SK-N-SH (cell line): ENCODE results near the gene RAB34. TPM values are rescaled to one million over a fixed set of nuclear protein-coding genes. Genes with fewer than 3 reads are reported as not detected.
A peak's percentile ranks its signal among the peaks of the same experiment; 100 is the strongest.

Experiments used
- CTCF ChIA-PET: fragments of 300-600, 350-600 bp; formaldehyde crosslinking; extraction: SDS; loops from one replicate; lab custom pipeline; 2021; lab: Yijun Ruan, JAX
- POLR2A ChIA-PET: fragments of 350-600 bp; sonication (Branson Sonifier 250); formaldehyde crosslinking; extraction: SDS; loops from one replicate; lab custom pipeline; 2020; ENCODE audit warnings: antibody characterized with exemption, inconsistent platforms; lab: Yijun Ruan, JAX
- DNase-seq: peaks from one replicate; pipeline ENCODE4 v3.0.0; 2012
- H2AFZ ChIP-seq: fragments of 200-600 bp; sonication (generic); 2 replicates; pipeline ENCODE4 v1.8.1; 2016; ENCODE audit warnings: antibody characterized with exemption, mild to moderate bottlenecking, low read depth
- H3F3A ChIP-seq: fragments of 200-600 bp; sonication (generic); replicated peaks from 2 replicates; pipeline ENCODE3; 2016; ENCODE audit warnings: antibody characterized with exemption, mild to moderate bottlenecking; ENCODE audit not compliant: insufficient read depth
- H3K27ac ChIP-seq, 2 experiments: fragments of 200-500 bp in 1 of 2; fragments of 200-600 bp in 1 of 2; sonication (Bioruptor generic) in 1 of 2; sonication (generic), shearing (Covaris generic) in 1 of 2; 2 replicates each; pipeline versions ENCODE4 v1.5.1 to v1.6.1; 2014 to 2016; ENCODE audit warnings: low read depth in 2 of 2, inconsistent platforms in 1 of 2, low read length in 1 of 2, mild to moderate bottlenecking in 1 of 2, mixed read lengths in 1 of 2
- H3K27me3 ChIP-seq: fragments of 200-600 bp; sonication (generic), shearing (Covaris generic); 2 replicates; pipeline ENCODE4 v1.6.1; 2016; ENCODE audit warnings: mixed run types; ENCODE audit not compliant: insufficient read depth
- H3K36me3 ChIP-seq, 2 experiments: fragments of 200-500 bp in 1 of 2; fragments of 200-600 bp in 1 of 2; sonication (Bioruptor generic) in 1 of 2; sonication (generic) in 1 of 2; replicated peaks in 1 of 2; 2 replicates each; pipeline versions ENCODE3 to v1.5.1; 2014 to 2016; ENCODE audit warnings: low read length in 1 of 2, mild to moderate bottlenecking in 1 of 2; ENCODE audit not compliant: insufficient read depth in 2 of 2, control insufficient read depth in 1 of 2
- H3K4me1 ChIP-seq, 2 experiments: fragments of 200-500 bp in 1 of 2; fragments of 200-600 bp in 1 of 2; sonication (Bioruptor generic) in 1 of 2; sonication (generic), shearing (Covaris generic) in 1 of 2; 2 replicates each; pipeline versions ENCODE4 v1.5.1 to v1.6.1; 2014 to 2016; ENCODE audit warnings: low read depth in 1 of 2, low read length in 1 of 2, mixed run types in 1 of 2; ENCODE audit not compliant: insufficient read depth in 2 of 2, control insufficient read depth in 1 of 2
- H3K4me2 ChIP-seq: fragments of 200-600 bp; sonication (generic), shearing (Covaris generic); 2 replicates; pipeline ENCODE4 v1.6.1; 2017; ENCODE audit warnings: mixed run types
- H3K4me3 ChIP-seq, 2 experiments: fragments of 200-500 bp in 1 of 2; fragments of 200-600 bp in 1 of 2; sonication (Bioruptor generic) in 1 of 2; sonication (generic), shearing (Covaris generic) in 1 of 2; 2 replicates each; pipeline versions ENCODE4 v1.5.1 to v1.8.1; 2014 to 2016; ENCODE audit warnings: low read depth in 2 of 2, inconsistent platforms in 1 of 2, low read length in 1 of 2, mild to moderate bottlenecking in 1 of 2, mixed read lengths in 1 of 2, moderate library complexity in 1 of 2
- H3K79me2 ChIP-seq: fragments of 200-600 bp; sonication (generic); 2 replicates; pipeline ENCODE4 v1.8.1; 2017; ENCODE audit warnings: mild to moderate bottlenecking; ENCODE audit not compliant: insufficient read depth
- H3K9ac ChIP-seq: fragments of 200-600 bp; sonication (generic); 2 replicates; pipeline ENCODE4 v1.6.1; 2017; ENCODE audit warnings: mixed run types
- H3K9me2 ChIP-seq: fragments of 200-600 bp; sonication (generic); 2 replicates; pipeline ENCODE4 v1.6.1; 2017; ENCODE audit warnings: mixed run types
- H3K9me3 ChIP-seq: fragments of 200-600 bp; sonication (generic); 2 replicates; pipeline ENCODE4 v1.6.1; 2017; ENCODE audit warnings: mixed run types, mild to moderate bottlenecking, moderate library complexity
- H4K20me1 ChIP-seq: fragments of 200-600 bp; sonication (generic); 2 replicates; pipeline ENCODE4 v1.6.1; 2017; ENCODE audit warnings: mild to moderate bottlenecking, mixed run types; ENCODE audit not compliant: insufficient read depth
- CHD2 ChIP-seq: fragments of 150-350 bp; IDR thresholded peaks from 2 replicates; pipeline ENCODE4 v1.6.1; 2018; ENCODE audit warnings: low read length; ENCODE audit not compliant: partially characterized antibody
- EZH2phosphoT487 ChIP-seq: fragments of 200-600 bp; sonication (generic); IDR thresholded peaks from 2 replicates; pipeline ENCODE4 v1.6.1; 2017; ENCODE audit warnings: low read depth, mixed run types, mild to moderate bottlenecking, antibody characterized with exemption, moderate library complexity, borderline replicate concordance
- FOSL2 ChIP-seq: IDR thresholded peaks from 2 replicates; pipeline ENCODE4 v1.4.0; 2012; ENCODE audit warnings: low read depth, mild to moderate bottlenecking, moderate library complexity, borderline replicate concordance
- GABPA ChIP-seq: IDR thresholded peaks from 2 replicates; pipeline ENCODE4 v1.4.0; 2012; ENCODE audit warnings: low read depth, mild to moderate bottlenecking
- GATA2 ChIP-seq: sonication (generic); formaldehyde crosslinking; IDR thresholded peaks from 2 replicates; pipeline ENCODE4 v1.5.0; 2020; ENCODE audit warnings: mild to moderate bottlenecking, missing genetic modification reagents
- IRF3 ChIP-seq: fragments of 150-350 bp; IDR thresholded peaks from 2 replicates; pipeline ENCODE4 v1.6.1; 2016; ENCODE audit warnings: mild to moderate bottlenecking, low read depth, low read length
- JUND ChIP-seq: IDR thresholded peaks from 2 replicates; pipeline ENCODE4 v1.4.0; 2012
- MEF2A ChIP-seq: IDR thresholded peaks from 2 replicates; pipeline ENCODE4 v1.4.0; 2012; ENCODE audit warnings: low read depth, borderline replicate concordance
- NFIC ChIP-seq: IDR thresholded peaks from 2 replicates; pipeline ENCODE4 v1.4.0; 2012; ENCODE audit warnings: borderline replicate concordance
- RCOR1 ChIP-seq: fragments of 150-350 bp; IDR thresholded peaks from 2 replicates; pipeline ENCODE4 v1.6.1; 2017; ENCODE audit warnings: antibody characterized with exemption, low read length
- REST ChIP-seq: IDR thresholded peaks from 2 replicates; pipeline ENCODE4 v1.6.1; 2012; ENCODE audit warnings: mild to moderate bottlenecking, low read depth, low read length, moderate library complexity
- RFX5 ChIP-seq: IDR thresholded peaks from 2 replicates; pipeline ENCODE4 v1.6.1; 2012; ENCODE audit warnings: mild to moderate bottlenecking, improper control_type of control experiment, low read length
- SIN3A ChIP-seq: IDR thresholded peaks from 2 replicates; pipeline ENCODE4 v1.6.1; 2012; ENCODE audit warnings: low read depth, mild to moderate bottlenecking, low read length, moderate library complexity, borderline replicate concordance
- TCF12 ChIP-seq: IDR thresholded peaks from 2 replicates; pipeline ENCODE4 v1.4.0; 2012
- TEAD4 ChIP-seq: IDR thresholded peaks from 2 replicates; pipeline ENCODE4 v1.4.0; 2012; ENCODE audit warnings: mild to moderate bottlenecking, borderline replicate concordance; ENCODE audit not compliant: insufficient read depth
- WGBS: methylation state at CpG from one replicate; pipeline ENCODE4 v1.1.6; 2017; ENCODE audit warnings: low lambda C conversion rate; 5-methylcytosine and 5-hydroxymethylcytosine counted together
- polyA plus RNA-seq, 3 experiments: library from polyadenylated mRNA; depleted of rRNA; stranded (reverse); fragments of >200 nt; gene quantifications; 2 replicates each; pipeline ENCODE4 v1.2.3, GENCODE V29; 2012
- TF ChIP-seq, protein P1 (sequence below): IDR thresholded peaks from 2 replicates; pipeline ENCODE4 v1.4.0; 2012; ENCODE audit warnings: low read depth
- TF ChIP-seq, protein P2 (sequence below): IDR thresholded peaks from 2 replicates; pipeline ENCODE4 v1.4.0; 2012; ENCODE audit warnings: low read depth, borderline replicate concordance

RAB34 gene
- polyA plus RNA-seq, 1 of the 3 experiments (the other 2 are of a cell fraction), result 0.18 TPM

GRCh38 chr17:28747801-28748750 is 30.4 kb upstream of the RAB34 start:
- Histone ChIP-seq H3K4me3 (no peak overlapping the region), H3K9ac (no peak overlapping the region), H4K20me1 (peaks cover 73% of the 10 kb centered on the region), H3K4me2 (no peak overlapping the region), H3F3A (peaks cover 31% of the 10 kb centered on the region), H3K4me1 (peaks cover 22 to 33% of the 10 kb centered on the region in 2 experiments; a peak in 3 of 4 replicates), H3K27ac (peak overlapping the region in 1 of 2 experiments; percentile 98; a peak in 2 of 4 replicates), H3K27me3 (no peaks in the 10 kb centered on the region), H2AFZ (no peak overlapping the region), H3K36me3 (peaks cover 30 to 41% of the 10 kb centered on the region in 2 experiments), H3K79me2 (peaks cover 60% of the 10 kb centered on the region), H3K9me3 (no peaks in the 10 kb centered on the region), H3K9me2 (no peaks in the 10 kb centered on the region)
- DNase-seq, result no peak
- TF ChIP-seq TCF12, result no peak
- no peak for TF ChIP-seq TEAD4
- TF ChIP-seq CHD2, result no peak
- TF ChIP-seq MEF2A, result no peak
- no peak for TF ChIP-seq FOSL2
- no peak for TF ChIP-seq JUND
- TF ChIP-seq, protein P1, sequence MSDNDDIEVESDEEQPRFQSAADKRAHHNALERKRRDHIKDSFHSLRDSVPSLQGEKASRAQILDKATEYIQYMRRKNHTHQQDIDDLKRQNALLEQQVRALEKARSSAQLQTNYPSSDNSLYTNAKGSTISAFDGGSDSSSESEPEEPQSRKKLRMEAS, result no peak
- TF ChIP-seq GATA2 (CRISPR knock-in tag), result no peak
- no peak for TF ChIP-seq SIN3A
- no peak for TF ChIP-seq NFIC
- TF ChIP-seq, protein P2, sequence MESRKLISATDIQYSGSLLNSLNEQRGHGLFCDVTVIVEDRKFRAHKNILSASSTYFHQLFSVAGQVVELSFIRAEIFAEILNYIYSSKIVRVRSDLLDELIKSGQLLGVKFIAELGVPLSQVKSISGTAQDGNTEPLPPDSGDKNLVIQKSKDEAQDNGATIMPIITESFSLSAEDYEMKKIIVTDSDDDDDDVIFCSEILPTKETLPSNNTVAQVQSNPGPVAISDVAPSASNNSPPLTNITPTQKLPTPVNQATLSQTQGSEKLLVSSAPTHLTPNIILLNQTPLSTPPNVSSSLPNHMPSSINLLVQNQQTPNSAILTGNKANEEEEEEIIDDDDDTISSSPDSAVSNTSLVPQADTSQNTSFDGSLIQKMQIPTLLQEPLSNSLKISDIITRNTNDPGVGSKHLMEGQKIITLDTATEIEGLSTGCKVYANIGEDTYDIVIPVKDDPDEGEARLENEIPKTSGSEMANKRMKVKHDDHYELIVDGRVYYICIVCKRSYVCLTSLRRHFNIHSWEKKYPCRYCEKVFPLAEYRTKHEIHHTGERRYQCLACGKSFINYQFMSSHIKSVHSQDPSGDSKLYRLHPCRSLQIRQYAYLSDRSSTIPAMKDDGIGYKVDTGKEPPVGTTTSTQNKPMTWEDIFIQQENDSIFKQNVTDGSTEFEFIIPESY, result no peak
- TF ChIP-seq REST, result no peak
- TF ChIP-seq RFX5, result no peak
- TF ChIP-seq EZH2phosphoT487, result no peak
- no peak for TF ChIP-seq IRF3
- no peak for TF ChIP-seq RCOR1
- no peak for TF ChIP-seq GABPA
- POLR2A ChIA-PET, result interaction anchor here (2.9 to 6.6 kb wide), 3 partner anchors 20 to 27 kb away, joined by 45 to 90 read pairs (median 52); partner anchors contain the start of genes NEK8, RPL23A and TLCD1
- 88% methylated on average over 10 of the region's 18 CpGs for WGBS
- CTCF ChIA-PET, result interaction anchor here (1.0 to 20.4 kb wide), 7 partner anchors 8 to 205 kb away, joined by 3 to 612 read pairs (median 5); partner anchors contain the start of genes DHRS13, NEK8, RPL23A and TLCD1
